ENCODE results near the gene PMEL.

DNA sequence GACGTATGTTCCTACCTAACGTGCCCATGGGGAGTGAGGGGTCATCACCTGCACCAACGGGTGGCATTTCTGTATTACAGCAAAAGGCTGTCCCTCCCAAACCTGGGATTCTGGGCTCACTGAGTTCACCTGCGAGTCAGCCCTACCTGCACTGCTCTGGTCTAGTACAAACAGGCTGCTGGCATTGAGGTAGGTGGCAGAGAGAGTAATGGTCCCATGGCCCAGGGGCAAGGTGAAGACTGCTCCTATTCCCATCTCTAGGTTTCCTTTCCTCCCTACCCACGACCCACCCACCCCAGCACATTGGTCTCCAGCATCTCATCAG, 31.7 kb upstream of the PMEL start:
- TF ChIP-seq EZH2 (IDR thresholded peaks at IDR 0.05; ENCODE audit: low read length, unreplicated experiment) = no peak
- TF ChIP-seq EZH2phosphoT487 (IDR thresholded peaks at IDR 0.05; ENCODE audit: borderline replicate concordance, low read length) = no peak
- TF ChIP-seq, protein P1, sequence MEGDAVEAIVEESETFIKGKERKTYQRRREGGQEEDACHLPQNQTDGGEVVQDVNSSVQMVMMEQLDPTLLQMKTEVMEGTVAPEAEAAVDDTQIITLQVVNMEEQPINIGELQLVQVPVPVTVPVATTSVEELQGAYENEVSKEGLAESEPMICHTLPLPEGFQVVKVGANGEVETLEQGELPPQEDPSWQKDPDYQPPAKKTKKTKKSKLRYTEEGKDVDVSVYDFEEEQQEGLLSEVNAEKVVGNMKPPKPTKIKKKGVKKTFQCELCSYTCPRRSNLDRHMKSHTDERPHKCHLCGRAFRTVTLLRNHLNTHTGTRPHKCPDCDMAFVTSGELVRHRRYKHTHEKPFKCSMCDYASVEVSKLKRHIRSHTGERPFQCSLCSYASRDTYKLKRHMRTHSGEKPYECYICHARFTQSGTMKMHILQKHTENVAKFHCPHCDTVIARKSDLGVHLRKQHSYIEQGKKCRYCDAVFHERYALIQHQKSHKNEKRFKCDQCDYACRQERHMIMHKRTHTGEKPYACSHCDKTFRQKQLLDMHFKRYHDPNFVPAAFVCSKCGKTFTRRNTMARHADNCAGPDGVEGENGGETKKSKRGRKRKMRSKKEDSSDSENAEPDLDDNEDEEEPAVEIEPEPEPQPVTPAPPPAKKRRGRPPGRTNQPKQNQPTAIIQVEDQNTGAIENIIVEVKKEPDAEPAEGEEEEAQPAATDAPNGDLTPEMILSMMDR (conservative IDR thresholded peaks at IDR 0.05; ENCODE audit: low read depth, low read length) = no peak

All from PC-3 (cell line).